ENCODE data around the gene TCN2. TPM values are rescaled to one million over a fixed set of nuclear protein-coding genes. Genes with fewer than 3 reads are reported as not detected.
"Not testable (repeated sequence)": the region's sequence is repeated elsewhere in the genome, so short reads cannot be mapped to it uniquely, and the experiment has no call there.

The TCN2 gene
- total RNA-seq, 1 experiment from 2014 or later, result 2.2 TPM

DNA sequence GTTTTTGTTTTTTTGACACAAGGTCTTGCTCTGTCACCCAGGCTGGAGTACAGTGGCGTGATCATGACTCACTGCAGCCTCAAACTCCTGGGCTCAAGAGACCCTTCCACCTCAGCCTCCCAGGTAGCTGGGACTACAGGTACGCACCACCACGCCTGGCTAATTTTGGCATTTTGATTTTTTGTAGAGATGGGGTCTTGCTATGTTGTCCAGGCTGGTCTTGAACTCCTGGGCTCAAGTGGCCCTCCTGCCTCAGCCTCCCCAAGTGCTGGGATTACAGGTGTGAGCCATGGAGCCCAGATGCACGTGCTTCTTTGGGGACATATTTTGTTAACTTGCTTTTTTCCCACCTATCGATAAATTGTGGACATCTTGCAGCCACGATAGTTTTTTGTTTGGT is 39.7 kb upstream of the TCN2 start:
- H4K20me1 ChIP-seq (ENCODE audit: insufficient read depth); RAD21 ChIA-PET (ENCODE audit: low non-redundant PET in 1 of 2, low total read pairs in 2 of 2, uncharacterized antibody in 2 of 2, unreplicated experiment in 2 of 2); intact Hi-C loops (cut with micrococcal nuclease); BruUV-seq (replicated peaks); CTCF ChIA-PET; H3K4me3 ChIP-seq (replicated peaks in 1 of 2; ENCODE audit: low read depth in 1 of 2, low read length in 2 of 2); H2AFZ ChIP-seq (ENCODE audit: low read depth, low read length, poor library complexity, severe bottlenecking); H3K27me3 ChIP-seq (ENCODE audit: insufficient read depth, low read length); H3K9me2 ChIP-seq (ENCODE audit: insufficient read depth); H3K27ac ChIP-seq (ENCODE audit: low read depth, low read length); ATAC-seq; H3K79me2 ChIP-seq (ENCODE audit: insufficient read depth, low read length); H3K4me2 ChIP-seq (ENCODE audit: low read length); H3K9me3 ChIP-seq (ENCODE audit: control insufficient read depth in 1 of 2, insufficient read depth in 1 of 2, low read depth in 1 of 2, low read length in 2 of 2); H3K9ac ChIP-seq (ENCODE audit: low read length); POLR2A ChIA-PET; H3K36me3 ChIP-seq (ENCODE audit: control insufficient read depth in 1 of 2, insufficient read depth in 2 of 2, low read length in 2 of 2); DNase-seq (ENCODE audit: low read depth, low spot score): not testable (repeated sequence)
- H3K4me1 ChIP-seq (ENCODE audit: control insufficient read depth in 1 of 2, insufficient read depth in 2 of 2, low read length in 2 of 2), result peaks cover 7 to 19% of the 10 kb centered on the region in 2 experiments; a peak in 3 of 4 replicates

DNA sequence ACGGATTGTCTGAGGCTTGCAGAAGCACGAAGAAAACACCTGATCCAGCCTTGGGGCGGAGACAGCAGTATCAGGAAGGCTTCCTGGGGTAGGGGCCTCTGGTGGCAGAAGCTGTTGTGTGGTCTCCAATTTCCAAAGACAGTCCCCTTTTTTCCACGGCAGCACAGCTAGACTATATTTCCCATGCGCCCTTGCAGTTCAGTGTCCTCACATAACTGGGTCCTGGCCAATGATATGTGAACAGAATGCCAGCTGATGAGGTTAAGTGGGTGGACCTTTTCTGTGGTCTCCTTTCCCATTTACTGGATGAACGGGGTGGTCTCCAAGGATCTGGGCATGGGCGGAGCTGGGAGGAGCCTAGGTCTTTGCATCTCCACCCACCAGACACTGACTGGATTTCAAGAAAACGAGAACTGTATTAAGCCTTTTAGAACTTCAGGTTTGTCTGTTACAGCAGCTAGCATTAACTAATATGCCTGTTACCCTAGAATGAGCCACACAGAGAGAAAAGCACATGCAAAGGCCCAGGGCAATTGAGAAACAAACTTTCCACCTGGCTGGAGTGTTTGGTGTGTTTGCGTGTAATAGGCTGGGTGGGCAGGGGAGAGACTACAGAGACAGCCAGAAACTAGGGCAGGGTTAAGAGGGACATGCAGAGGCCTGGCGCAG is 38.7 kb upstream of the TCN2 start:
- ChIA-PET RAD21 (ENCODE audit: low non-redundant PET in 1 of 2, low total read pairs in 2 of 2, uncharacterized antibody in 2 of 2, unreplicated experiment in 2 of 2) (no interaction called here), CTCF (no interaction called here)
- no TSS peak for BruUV-seq (replicated peaks)

More for the DNA sequence above, 38.7 kb upstream of the TCN2 start:
- H3K4me2 ChIP-seq (ENCODE audit: low read length), result no peak overlapping the region
- no peaks in the 10 kb centered on the region for H3K9me2 ChIP-seq (ENCODE audit: insufficient read depth)
- intact Hi-C loops (cut with micrococcal nuclease), result no loop called here
- POLR2A ChIA-PET, result no interaction called here
- no peak overlapping the region for H3K4me3 ChIP-seq (replicated peaks in 1 of 2; ENCODE audit: low read depth in 1 of 2, low read length in 2 of 2)
- no peaks in the 10 kb centered on the region for H3K9me3 ChIP-seq (ENCODE audit: control insufficient read depth in 1 of 2, insufficient read depth in 1 of 2, low read depth in 1 of 2, low read length in 2 of 2)
- H3K27me3 ChIP-seq (ENCODE audit: insufficient read depth, low read length), result no peaks in the 10 kb centered on the region; the same call in 1 of the 2 replicates
- no peaks in the 10 kb centered on the region for H3K36me3 ChIP-seq (ENCODE audit: control insufficient read depth in 1 of 2, insufficient read depth in 2 of 2, low read length in 2 of 2)
- H4K20me1 ChIP-seq (ENCODE audit: insufficient read depth), result no peaks in the 10 kb centered on the region
- no peak for DNase-seq (ENCODE audit: low read depth, low spot score)
- no peak overlapping the region for H3K9ac ChIP-seq (ENCODE audit: low read length)
- H2AFZ ChIP-seq (ENCODE audit: low read depth, low read length, poor library complexity, severe bottlenecking), result no peak overlapping the region
- no peaks in the 10 kb centered on the region for H3K79me2 ChIP-seq (ENCODE audit: insufficient read depth, low read length)
- ATAC-seq, result no peak
- no peak overlapping the region for H3K27ac ChIP-seq (ENCODE audit: low read depth, low read length)
- TF ChIP-seq EZH2phosphoT487 (IDR thresholded peaks at IDR 0.05; ENCODE audit: borderline replicate concordance), result no peak
- no peak for TF ChIP-seq TCF7L2 (IDR thresholded peaks at IDR 0.05; ENCODE audit: borderline replicate concordance, extremely low read depth, insufficient read depth, insufficient read length)
- no peak for TF ChIP-seq SP1 (IDR thresholded peaks at IDR 0.05; ENCODE audit: low read depth)
- TF ChIP-seq RAD21 (IDR thresholded peaks at IDR 0.05; ENCODE audit: low read depth), result no peak
- TF ChIP-seq, protein P1, sequence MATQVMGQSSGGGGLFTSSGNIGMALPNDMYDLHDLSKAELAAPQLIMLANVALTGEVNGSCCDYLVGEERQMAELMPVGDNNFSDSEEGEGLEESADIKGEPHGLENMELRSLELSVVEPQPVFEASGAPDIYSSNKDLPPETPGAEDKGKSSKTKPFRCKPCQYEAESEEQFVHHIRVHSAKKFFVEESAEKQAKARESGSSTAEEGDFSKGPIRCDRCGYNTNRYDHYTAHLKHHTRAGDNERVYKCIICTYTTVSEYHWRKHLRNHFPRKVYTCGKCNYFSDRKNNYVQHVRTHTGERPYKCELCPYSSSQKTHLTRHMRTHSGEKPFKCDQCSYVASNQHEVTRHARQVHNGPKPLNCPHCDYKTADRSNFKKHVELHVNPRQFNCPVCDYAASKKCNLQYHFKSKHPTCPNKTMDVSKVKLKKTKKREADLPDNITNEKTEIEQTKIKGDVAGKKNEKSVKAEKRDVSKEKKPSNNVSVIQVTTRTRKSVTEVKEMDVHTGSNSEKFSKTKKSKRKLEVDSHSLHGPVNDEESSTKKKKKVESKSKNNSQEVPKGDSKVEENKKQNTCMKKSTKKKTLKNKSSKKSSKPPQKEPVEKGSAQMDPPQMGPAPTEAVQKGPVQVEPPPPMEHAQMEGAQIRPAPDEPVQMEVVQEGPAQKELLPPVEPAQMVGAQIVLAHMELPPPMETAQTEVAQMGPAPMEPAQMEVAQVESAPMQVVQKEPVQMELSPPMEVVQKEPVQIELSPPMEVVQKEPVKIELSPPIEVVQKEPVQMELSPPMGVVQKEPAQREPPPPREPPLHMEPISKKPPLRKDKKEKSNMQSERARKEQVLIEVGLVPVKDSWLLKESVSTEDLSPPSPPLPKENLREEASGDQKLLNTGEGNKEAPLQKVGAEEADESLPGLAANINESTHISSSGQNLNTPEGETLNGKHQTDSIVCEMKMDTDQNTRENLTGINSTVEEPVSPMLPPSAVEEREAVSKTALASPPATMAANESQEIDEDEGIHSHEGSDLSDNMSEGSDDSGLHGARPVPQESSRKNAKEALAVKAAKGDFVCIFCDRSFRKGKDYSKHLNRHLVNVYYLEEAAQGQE (IDR thresholded peaks at IDR 0.05; ENCODE audit: low read depth), result no peak
- TF ChIP-seq CEBPB (IDR thresholded peaks at IDR 0.05; ENCODE audit: low read depth), result no peak
- TF ChIP-seq CBX3 (IDR thresholded peaks at IDR 0.05; ENCODE audit: low read depth), result no peak
- TF ChIP-seq, protein P2, sequence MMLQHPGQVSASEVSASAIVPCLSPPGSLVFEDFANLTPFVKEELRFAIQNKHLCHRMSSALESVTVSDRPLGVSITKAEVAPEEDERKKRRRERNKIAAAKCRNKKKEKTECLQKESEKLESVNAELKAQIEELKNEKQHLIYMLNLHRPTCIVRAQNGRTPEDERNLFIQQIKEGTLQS (IDR thresholded peaks at IDR 0.05), result no peak
- TF ChIP-seq, protein P3, sequence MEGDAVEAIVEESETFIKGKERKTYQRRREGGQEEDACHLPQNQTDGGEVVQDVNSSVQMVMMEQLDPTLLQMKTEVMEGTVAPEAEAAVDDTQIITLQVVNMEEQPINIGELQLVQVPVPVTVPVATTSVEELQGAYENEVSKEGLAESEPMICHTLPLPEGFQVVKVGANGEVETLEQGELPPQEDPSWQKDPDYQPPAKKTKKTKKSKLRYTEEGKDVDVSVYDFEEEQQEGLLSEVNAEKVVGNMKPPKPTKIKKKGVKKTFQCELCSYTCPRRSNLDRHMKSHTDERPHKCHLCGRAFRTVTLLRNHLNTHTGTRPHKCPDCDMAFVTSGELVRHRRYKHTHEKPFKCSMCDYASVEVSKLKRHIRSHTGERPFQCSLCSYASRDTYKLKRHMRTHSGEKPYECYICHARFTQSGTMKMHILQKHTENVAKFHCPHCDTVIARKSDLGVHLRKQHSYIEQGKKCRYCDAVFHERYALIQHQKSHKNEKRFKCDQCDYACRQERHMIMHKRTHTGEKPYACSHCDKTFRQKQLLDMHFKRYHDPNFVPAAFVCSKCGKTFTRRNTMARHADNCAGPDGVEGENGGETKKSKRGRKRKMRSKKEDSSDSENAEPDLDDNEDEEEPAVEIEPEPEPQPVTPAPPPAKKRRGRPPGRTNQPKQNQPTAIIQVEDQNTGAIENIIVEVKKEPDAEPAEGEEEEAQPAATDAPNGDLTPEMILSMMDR (IDR thresholded peaks at IDR 0.05 in 2 of 3, conservative IDR thresholded peaks at IDR 0.05 in 1 of 3; ENCODE audit: borderline replicate concordance in 1 of 3, insufficient read depth in 1 of 3, low read depth in 2 of 3, low read length in 2 of 3), result no peak
- TF ChIP-seq, protein P4, sequence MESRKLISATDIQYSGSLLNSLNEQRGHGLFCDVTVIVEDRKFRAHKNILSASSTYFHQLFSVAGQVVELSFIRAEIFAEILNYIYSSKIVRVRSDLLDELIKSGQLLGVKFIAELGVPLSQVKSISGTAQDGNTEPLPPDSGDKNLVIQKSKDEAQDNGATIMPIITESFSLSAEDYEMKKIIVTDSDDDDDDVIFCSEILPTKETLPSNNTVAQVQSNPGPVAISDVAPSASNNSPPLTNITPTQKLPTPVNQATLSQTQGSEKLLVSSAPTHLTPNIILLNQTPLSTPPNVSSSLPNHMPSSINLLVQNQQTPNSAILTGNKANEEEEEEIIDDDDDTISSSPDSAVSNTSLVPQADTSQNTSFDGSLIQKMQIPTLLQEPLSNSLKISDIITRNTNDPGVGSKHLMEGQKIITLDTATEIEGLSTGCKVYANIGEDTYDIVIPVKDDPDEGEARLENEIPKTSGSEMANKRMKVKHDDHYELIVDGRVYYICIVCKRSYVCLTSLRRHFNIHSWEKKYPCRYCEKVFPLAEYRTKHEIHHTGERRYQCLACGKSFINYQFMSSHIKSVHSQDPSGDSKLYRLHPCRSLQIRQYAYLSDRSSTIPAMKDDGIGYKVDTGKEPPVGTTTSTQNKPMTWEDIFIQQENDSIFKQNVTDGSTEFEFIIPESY (IDR thresholded peaks at IDR 0.05; ENCODE audit: extremely low read depth, insufficient replicate concordance, low read length), result no peak
- TF ChIP-seq EZH2 (IDR thresholded peaks at IDR 0.05), result no peak
- peaks cover 5 to 23% of the 10 kb centered on the region in 2 experiments; a peak in 3 of 4 replicates for H3K4me1 ChIP-seq (ENCODE audit: control insufficient read depth in 1 of 2, insufficient read depth in 2 of 2, low read length in 2 of 2)

Measured in HCT116 (cell line).